ENCODE measurements around the gene HOXC6.
"Not testable (repeated sequence)": the region's sequence is repeated elsewhere in the genome, so short reads cannot be mapped to it uniquely, and the experiment has no call there.

HOXC6 gene

DNA sequence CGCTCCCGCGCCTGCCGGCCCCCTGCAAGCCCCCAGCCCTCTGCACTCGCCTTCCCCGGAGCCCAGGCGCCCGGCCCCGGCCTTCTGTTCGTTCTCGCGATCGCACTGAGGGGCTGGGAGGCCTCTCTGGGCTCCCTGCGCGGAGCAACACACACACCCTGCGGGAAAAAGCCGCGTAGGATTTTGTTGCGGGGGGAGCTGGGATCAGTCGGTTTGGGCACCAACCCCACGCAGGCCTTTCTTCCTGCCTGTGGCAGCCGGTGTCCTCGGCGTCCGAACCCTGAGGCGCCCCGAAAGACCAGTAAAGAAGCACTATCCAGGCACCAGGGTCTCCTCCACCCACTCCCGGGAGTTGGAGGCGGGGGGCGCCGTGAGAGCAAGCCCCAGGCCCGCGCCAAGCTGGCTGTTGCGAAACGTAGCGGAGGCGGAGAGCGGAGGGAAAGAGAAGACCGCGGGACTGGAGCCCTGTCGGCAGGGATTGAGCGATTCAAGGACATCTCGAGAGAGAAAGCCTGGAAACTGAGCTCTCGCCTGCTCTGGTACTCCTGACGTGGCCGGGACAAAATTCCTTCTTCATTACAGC, 2.7 kb downstream of the HOXC6 start:
- DNase-seq (ENCODE audit: low read depth), result no peak

GRCh38 chr12:54031480-54031879, 3.2 kb downstream of the HOXC6 start:
- no peak for DNase-seq (ENCODE audit: low read depth)

DNA sequence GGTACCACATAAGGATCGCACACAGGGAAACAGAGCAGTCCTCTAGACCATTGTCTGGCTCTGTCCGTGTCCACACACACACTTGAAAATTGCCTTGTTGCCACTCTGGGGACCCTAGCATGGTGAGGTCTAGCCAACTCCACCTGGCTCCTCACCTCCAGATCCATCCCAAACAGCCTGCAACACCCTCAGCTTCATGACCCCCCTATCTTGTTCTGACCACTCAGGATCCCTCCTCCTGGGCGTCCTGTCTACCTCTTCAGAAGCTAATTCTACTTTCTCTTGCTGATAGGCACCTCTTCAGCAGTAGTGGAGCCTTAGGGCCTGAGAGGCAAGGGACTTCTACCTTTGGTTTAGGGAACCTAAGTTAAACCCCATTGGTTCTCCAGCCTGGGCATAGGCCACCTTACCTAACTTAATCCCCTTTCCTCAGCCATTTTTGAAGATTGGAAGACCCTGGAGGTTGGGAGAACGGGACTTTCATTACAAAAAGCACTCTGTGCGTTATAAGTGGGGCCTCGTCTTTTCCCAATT, 3.9 kb downstream of the HOXC6 start:
- no peak for DNase-seq (ENCODE audit: low read depth)

DNA sequence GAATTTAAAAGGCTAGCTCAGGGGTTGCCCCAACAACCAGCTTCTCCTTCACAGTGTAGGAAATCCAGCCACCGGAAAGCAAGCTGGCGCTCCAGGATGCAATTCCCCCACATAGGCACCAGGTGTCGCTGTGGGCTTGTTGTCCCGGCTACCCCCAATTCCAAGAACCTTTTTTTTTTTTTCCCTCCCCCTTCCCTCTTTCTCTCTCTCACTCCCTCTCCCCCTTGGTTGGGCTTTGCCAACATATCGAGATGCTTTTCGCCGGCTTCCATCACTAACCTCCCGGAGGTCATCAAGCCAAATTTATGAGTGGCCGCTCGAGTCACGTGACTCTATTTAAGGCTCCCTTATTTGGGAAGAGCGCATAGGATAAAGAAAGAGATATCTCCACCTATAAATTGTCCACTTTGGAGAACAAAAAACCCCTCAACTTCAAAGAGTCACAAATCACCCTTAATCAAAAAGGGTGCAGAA, 4.4 kb downstream of the HOXC6 start, which contains the start of gene HOXC5:
Gene HOXC5, plus strand, starts transcription at position 424 of the 474 bp plus-strand sequence. CDS start 73 bp downstream, outside the sequence.
- DNase-seq (ENCODE audit: low read depth), result no peak

DNA sequence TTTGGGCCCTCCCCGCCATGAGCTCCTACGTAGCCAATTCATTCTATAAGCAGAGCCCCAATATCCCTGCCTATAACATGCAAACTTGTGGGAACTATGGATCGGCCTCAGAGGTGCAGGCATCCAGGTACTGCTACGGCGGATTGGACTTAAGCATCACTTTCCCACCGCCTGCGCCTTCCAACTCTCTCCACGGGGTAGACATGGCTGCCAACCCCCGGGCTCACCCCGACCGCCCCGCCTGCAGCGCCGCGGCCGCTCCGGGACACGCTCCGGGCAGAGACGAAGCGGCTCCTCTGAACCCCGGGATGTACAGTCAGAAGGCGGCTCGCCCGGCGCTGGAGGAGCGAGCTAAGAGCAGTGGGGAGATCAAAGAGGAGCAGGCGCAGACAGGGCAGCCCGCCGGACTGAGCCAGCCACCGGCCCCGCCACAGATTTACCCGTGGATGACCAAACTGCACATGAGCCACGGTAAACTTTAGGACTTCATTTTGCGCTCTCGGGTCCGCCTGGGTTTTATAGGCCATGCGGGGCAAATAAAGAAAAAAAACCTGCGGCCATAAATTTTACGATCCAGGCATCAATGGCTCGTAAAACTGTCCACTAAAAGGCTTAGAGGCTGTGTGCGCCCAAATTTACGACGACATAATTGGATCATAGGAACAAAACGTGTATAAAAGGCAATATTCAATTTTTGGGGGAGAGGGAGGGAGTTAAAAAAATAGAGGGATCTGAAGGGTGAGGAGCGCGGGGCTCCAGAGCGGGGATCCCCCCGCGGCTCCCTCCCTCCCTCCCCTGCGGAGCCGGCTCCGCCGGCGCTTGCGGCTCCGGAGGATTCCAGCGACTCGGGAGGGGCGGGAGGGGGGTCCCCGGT, 5.1 kb downstream of the HOXC6 start:
- no peak for DNase-seq (ENCODE audit: low read depth)

GRCh38 chr12:54033980-54034784, 5.9 kb downstream of the HOXC6 start:
- no peak for DNase-seq (ENCODE audit: low read depth)

GRCh38 chr12:54034785-54035310, 6.6 kb downstream of the HOXC6 start:
- DNase-seq (ENCODE audit: low read depth), result no peak

GRCh38 chr12:54035568-54036264, 7.5 kb downstream of the HOXC6 start:
- no peak for DNase-seq (ENCODE audit: low read depth)

DNA sequence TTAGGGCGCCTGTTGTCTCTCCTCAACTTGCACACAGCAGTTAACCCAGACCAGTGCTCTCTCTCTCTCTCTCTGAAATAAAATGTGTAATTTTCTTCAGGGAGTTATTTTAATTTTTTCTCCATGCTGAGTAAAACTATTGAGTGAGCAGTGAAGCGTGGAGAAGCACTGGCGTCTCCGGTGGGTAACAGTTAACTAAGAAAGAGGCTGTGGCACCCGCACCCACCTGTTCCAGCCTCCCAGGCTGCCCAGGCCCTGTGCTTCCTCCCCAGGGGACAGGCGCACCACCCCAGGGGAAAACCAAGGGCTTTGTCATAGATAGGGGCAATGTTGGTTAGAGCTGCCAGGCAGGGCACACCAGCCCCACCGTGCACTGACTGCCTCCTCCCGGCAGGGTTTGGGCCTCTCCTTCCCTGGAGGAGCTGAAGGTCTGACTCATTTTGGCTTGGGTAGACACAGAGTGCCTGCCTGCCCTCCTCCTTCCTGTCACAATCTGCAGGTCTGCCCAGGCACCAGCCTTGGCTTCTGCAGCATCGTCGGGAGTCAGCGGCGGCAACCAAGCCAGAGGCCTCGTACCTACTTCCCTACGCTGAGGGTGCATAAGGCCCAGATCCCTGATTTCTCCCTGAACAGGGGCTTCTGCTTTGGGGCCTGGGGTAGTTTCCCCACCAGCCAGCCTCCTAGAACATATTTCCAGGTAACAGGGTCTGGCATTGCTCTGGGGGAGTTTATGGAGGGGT, 8.6 kb downstream of the HOXC6 start:
- DNase-seq (ENCODE audit: low read depth), result no peak

DNA sequence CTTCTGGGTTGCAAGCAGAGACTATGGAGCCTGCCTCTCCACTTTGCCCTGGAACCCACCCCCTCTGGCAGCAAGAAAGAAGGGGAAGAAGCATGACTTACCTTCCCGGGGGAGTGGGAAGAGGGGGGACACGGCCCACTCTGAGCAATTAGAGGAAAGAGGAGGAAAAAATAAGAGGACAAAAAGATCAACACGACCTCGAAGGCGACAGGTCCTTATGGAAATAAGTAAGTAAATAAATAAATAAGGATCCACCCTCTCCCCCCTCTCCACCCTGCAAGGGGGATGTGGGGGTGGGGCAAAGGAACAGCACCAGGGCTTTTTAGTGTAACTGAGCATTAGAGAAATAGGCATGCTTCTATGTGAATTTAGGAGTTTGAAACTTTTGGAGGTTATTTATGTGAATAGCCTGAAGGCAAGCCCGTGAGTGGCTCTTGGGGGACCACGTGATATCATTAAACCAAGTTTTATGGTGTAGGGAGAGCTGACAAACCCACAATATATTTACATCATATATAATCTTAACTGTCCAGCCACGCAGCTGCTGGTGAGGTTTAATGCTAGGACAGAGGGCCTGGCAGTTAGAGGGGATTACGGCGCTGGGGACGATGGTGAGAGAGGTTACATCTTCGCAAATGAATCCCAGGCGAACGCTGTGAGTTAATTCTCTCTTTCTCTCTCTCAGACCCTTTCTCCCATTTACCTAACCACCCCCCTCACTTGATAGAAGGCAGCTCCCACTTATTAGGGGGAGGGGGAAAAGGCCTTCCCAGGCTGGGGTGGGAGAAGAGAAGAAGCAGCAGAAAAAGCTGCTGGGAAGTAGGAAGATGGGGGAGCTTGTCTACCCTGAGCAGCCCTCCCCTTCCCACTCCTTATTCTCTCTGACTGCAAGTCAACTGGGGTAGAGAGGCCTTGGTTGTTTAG, 9.4 kb downstream of the HOXC6 start:
- DNase-seq (ENCODE audit: low read depth), result no peak

GRCh38 chr12:54038284-54038870, 10.1 kb downstream of the HOXC6 start:
- DNase-seq (ENCODE audit: low read depth), result no peak

DNA sequence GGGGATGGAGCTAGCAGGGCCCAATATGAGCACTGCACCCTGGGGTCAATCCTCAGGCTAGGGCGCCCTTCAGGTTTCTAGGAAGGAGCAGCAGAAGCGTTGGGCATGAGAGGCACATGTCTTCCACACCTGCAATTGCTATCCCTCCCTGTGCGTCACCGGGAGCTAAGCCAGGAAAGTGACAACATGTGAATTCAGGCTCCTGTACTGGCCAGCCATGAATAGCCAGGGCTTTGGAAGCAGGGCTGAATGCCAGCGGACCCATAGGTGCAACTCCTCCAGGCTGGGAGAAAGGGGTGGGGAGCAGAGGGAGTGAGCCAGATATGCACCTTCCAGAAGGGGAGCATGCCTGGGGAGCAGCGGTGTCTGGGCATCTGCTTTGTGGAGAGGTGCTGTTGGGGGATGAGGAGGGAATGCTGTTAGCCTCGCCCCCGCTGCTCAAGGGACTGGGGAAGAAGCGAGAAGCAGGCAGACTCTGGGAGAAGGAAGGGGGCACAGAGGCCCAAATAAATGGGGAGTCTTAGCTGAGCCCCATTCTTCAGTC, 10.7 kb downstream of the HOXC6 start:
- DNase-seq (ENCODE audit: low read depth), result no peak

DNA sequence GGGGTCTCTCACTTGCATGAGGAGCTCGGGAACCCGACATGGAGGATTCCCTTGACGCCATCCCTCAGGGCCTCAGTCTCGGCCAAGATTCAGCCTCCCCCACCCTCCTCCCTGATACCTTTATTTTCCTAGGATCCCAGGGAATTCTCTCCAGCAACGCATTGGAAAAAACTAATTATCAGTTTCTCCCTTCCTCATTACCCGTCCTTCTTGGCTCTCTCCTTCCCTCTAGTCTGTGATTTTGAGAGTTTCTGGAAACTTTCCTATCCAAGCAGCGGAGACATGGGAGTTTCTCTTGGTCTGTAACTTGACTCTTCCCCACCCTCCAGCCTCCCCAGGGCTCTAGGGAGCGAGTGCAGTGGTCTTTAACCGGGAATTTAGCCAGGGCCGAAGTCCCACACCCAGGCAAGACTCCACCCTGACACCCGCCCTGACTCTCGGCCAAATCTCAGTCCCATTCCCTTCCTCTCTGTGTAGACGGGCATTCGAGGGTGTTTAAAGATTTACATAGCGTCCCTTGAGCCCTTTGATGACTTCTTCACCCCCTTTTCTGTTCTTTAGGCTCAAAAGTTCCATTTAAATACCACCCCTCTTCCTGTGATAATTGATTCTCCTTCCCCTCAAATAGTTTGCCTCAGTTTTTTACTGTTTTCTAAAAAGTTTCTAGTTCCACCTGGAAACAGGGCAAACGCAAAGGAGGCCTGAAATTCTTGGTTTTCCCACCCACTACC, 11.3 kb downstream of the HOXC6 start:
- DNase-seq (ENCODE audit: low read depth), result no peak

DNA sequence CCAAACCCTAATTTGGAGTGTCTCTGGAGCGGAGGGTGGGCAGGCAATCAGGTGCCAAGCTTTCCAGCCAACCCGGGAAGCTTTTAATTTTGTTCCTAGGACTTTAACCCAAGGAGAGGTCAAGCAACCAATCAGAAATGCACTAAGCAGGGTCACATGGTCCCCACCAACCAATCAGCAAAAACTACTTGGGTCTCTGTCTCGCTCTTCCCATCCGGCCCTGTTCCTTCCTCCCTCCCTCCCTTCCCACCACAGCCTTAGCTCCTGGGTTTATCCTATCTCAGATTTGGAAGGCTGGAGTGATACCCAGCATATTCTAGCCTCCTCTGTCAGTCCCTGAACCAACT, 11.9 kb downstream of the HOXC6 start:
- DNase-seq (ENCODE audit: low read depth), result no peak

GRCh38 chr12:54040648-54041047, 12.4 kb downstream of the HOXC6 start:
- DNase-seq (ENCODE audit: low read depth), result no peak

GRCh38 chr12:54041097-54041690, 13.0 kb downstream of the HOXC6 start:
- no peak for DNase-seq (ENCODE audit: low read depth)

GRCh38 chr12:54042033-54042432, 13.8 kb downstream of the HOXC6 start:
- not testable (repeated sequence) for DNase-seq (ENCODE audit: low read depth)

Measured in HS-5 (cell line).